ENCODE results near the gene CLDN9. TPM values are rescaled to one million over a fixed set of nuclear protein-coding genes. Genes with fewer than 3 reads are reported as not detected.

Gene CLDN9
- total RNA-seq, 1 experiment from 2014 or later: not detected

DNA sequence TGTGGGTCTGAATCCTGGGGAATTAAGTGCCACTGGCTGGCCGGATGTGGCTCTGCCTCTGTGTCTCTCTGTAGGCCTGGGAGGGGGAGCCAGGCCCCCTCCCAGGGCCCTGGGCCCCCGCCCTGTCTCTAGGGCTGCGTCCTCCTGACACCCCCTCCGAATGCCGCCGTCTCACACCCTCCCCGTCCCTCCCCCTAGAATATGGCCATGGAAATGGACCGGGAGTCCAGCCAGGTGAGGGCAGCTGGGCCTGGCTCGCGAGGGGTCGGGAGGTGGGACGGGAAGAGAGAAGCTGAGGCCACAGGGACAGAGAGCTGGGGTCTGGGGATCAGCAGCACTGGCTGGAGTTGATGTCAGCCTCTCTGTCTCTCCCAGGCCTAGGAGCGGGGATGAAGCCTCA is 16.4 kb upstream of the CLDN9 start:
- no peaks in the 10 kb centered on the region for H3K9me2 ChIP-seq (replicated peaks; ENCODE audit: insufficient read depth, low read length)
- no peak overlapping the region for H3K4me3 ChIP-seq (ENCODE audit: low read length)
- no peak overlapping the region for H3K4me2 ChIP-seq (ENCODE audit: low read depth, low read length, poor library complexity, severe bottlenecking)
- H2AFZ ChIP-seq (ENCODE audit: low read length): no peak overlapping the region
- no peak overlapping the region for H3K27ac ChIP-seq (ENCODE audit: low read length)
- no peaks in the 10 kb centered on the region for H3K4me1 ChIP-seq (ENCODE audit: low read length)
- no peak for DNase-seq
- no peaks in the 10 kb centered on the region for H3K27me3 ChIP-seq (ENCODE audit: low read length)
- no peaks in the 10 kb centered on the region for H3K79me2 ChIP-seq (ENCODE audit: low read length)
- no peaks in the 10 kb centered on the region for H4K20me1 ChIP-seq (ENCODE audit: insufficient read depth, low read depth, low read length)
- H3K9ac ChIP-seq (ENCODE audit: low read length): no peak overlapping the region
- H3K36me3 ChIP-seq (ENCODE audit: insufficient read depth, low read length): no peaks in the 10 kb centered on the region
- H3K9me3 ChIP-seq (ENCODE audit: low read length): no peaks in the 10 kb centered on the region

DNA sequence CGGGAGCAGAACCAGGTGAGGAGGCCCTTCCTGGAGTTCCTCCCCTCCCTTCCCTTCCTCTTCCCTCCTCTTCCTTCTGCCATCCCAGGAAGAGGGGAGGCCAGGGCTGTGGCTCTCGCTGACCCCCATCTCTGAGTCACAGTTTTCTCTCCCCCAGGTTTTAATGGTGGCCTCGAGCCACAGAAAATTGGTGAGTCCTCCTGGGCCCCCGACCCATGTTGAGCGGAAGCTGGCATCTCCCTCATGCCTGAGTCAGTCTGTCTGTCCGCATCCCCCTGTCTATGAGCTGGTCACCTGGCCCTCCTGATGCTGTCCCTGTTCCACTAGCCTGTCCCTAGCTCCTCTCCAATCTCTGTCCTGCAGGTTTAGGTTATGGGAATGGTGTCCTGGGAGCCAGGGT is 12.8 kb upstream of the CLDN9 start:
- Histone ChIP-seq H3K9me3 (ENCODE audit: low read length) (no peaks in the 10 kb centered on the region), H3K36me3 (ENCODE audit: insufficient read depth, low read length) (no peaks in the 10 kb centered on the region), H3K4me1 (ENCODE audit: low read length) (peaks cover 3% of the 10 kb centered on the region), H3K4me3 (ENCODE audit: low read length) (no peak overlapping the region), H4K20me1 (ENCODE audit: insufficient read depth, low read depth, low read length) (no peaks in the 10 kb centered on the region), H3K9me2 (replicated peaks; ENCODE audit: insufficient read depth, low read length) (no peaks in the 10 kb centered on the region), H3K4me2 (ENCODE audit: low read depth, low read length, poor library complexity, severe bottlenecking) (no peak overlapping the region), H3K9ac (ENCODE audit: low read length) (no peak overlapping the region), H2AFZ (ENCODE audit: low read length) (no peak overlapping the region), H3K27me3 (ENCODE audit: low read length) (no peaks in the 10 kb centered on the region), H3K27ac (ENCODE audit: low read length) (no peak overlapping the region), H3K79me2 (ENCODE audit: low read length) (no peaks in the 10 kb centered on the region)
- no peak for DNase-seq

- Histone ChIP-seq H3K4me1 (ENCODE audit: low read length) (peaks cover 3% of the 10 kb centered on the region), H3K9ac (ENCODE audit: low read length) (no peak overlapping the region), H3K27ac (ENCODE audit: low read length) (no peak overlapping the region)
Measured at GRCh38 chr16:3000540-3000939, 12.2 kb upstream of the CLDN9 start.

DNA sequence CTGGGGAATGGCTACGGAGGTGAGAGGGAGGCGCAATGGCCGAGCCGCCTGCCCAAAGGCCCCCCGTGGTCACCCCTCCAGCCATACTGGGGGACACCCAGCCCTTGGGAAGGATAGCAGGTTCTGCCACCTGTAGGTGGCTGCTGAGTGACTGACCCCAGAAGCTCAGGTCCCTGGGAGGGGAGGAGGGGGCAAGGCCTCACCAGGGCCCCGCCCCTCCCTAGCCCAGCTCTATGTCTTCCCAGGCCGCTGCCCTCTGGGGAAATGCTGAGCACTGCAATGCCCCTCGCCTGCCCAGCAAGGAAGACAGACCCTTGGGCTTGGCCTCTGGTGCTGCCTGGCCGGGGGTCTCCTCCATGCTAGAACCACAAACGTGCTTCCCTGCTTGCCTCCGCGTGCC is 11.4 kb upstream of the CLDN9 start:
- no peak overlapping the region for H2AFZ ChIP-seq (ENCODE audit: low read length)
- H3K79me2 ChIP-seq (ENCODE audit: low read length): no peaks in the 10 kb centered on the region
- H3K27me3 ChIP-seq (ENCODE audit: low read length): no peaks in the 10 kb centered on the region
- H3K9me3 ChIP-seq (ENCODE audit: low read length): no peaks in the 10 kb centered on the region
- H3K9me2 ChIP-seq (replicated peaks; ENCODE audit: insufficient read depth, low read length): no peaks in the 10 kb centered on the region
- H3K4me2 ChIP-seq (ENCODE audit: low read depth, low read length, poor library complexity, severe bottlenecking): no peak overlapping the region
- H3K9ac ChIP-seq (ENCODE audit: low read length): no peak overlapping the region
- H3K36me3 ChIP-seq (ENCODE audit: insufficient read depth, low read length): no peaks in the 10 kb centered on the region
- H4K20me1 ChIP-seq (ENCODE audit: insufficient read depth, low read depth, low read length): no peaks in the 10 kb centered on the region
- peaks cover 3% of the 10 kb centered on the region for H3K4me1 ChIP-seq (ENCODE audit: low read length)
- H3K4me3 ChIP-seq (ENCODE audit: low read length): no peak overlapping the region
- no peak overlapping the region for H3K27ac ChIP-seq (ENCODE audit: low read length)
- no peak for DNase-seq

More at GRCh38 chr16:3000540-3000939, 12.2 kb upstream of the CLDN9 start:
- Histone ChIP-seq H3K4me3 (ENCODE audit: low read length) (no peak overlapping the region), H3K9me3 (ENCODE audit: low read length) (no peaks in the 10 kb centered on the region), H3K36me3 (ENCODE audit: insufficient read depth, low read length) (no peaks in the 10 kb centered on the region), H3K27me3 (ENCODE audit: low read length) (no peaks in the 10 kb centered on the region), H4K20me1 (ENCODE audit: insufficient read depth, low read depth, low read length) (no peaks in the 10 kb centered on the region), H3K4me2 (ENCODE audit: low read depth, low read length, poor library complexity, severe bottlenecking) (no peak overlapping the region), H3K79me2 (ENCODE audit: low read length) (no peaks in the 10 kb centered on the region), H3K9me2 (replicated peaks; ENCODE audit: insufficient read depth, low read length) (no peaks in the 10 kb centered on the region), H2AFZ (ENCODE audit: low read length) (no peak overlapping the region)
- DNase-seq: no peak

GRCh38 chr16:3003582-3004270 is 9.0 kb upstream of the CLDN9 start:
- DNase-seq: peak; percentile 100
- H3K4me1 ChIP-seq (ENCODE audit: low read length): peaks cover 3% of the 10 kb centered on the region
- no peaks in the 10 kb centered on the region for H3K9me3 ChIP-seq (ENCODE audit: low read length)
- H3K27me3 ChIP-seq (ENCODE audit: low read length): no peaks in the 10 kb centered on the region
- no peaks in the 10 kb centered on the region for H4K20me1 ChIP-seq (ENCODE audit: insufficient read depth, low read depth, low read length)
- no peaks in the 10 kb centered on the region for H3K9me2 ChIP-seq (replicated peaks; ENCODE audit: insufficient read depth, low read length)
- no peak overlapping the region for H3K9ac ChIP-seq (ENCODE audit: low read length)
- H3K27ac ChIP-seq (ENCODE audit: low read length): no peak overlapping the region
- H2AFZ ChIP-seq (ENCODE audit: low read length): no peak overlapping the region
- no peaks in the 10 kb centered on the region for H3K79me2 ChIP-seq (ENCODE audit: low read length)
- H3K4me2 ChIP-seq (ENCODE audit: low read depth, low read length, poor library complexity, severe bottlenecking): no peak overlapping the region
- no peak overlapping the region for H3K4me3 ChIP-seq (ENCODE audit: low read length)
- H3K36me3 ChIP-seq (ENCODE audit: insufficient read depth, low read length): no peaks in the 10 kb centered on the region

DNA sequence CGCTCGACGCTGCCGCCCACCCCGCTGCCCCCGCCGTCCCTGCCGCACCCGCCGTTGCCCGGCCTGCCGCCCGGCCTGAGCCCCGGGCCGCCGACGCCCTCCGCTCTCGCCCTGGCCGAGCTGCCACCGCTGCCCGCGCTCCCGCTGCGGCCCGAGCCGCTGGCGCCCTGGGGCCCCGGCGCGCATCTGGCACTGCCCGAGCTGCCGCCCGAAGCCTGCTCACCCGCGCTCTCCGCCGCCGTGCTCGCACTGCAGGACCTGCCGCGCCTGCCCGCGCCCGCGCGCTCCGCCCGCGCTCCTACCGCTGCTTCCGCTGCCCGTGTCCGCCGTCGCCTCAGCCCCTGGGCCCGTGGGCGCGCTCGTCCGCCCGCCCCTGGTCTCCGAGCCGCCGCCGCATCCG is 8.4 kb upstream of the CLDN9 start:
- Histone ChIP-seq H3K27me3 (ENCODE audit: low read length) (no peaks in the 10 kb centered on the region), H3K4me3 (ENCODE audit: low read length) (no peak overlapping the region), H3K9ac (ENCODE audit: low read length) (no peak overlapping the region), H2AFZ (ENCODE audit: low read length) (no peak overlapping the region), H3K36me3 (ENCODE audit: insufficient read depth, low read length) (no peaks in the 10 kb centered on the region), H3K9me2 (replicated peaks; ENCODE audit: insufficient read depth, low read length) (no peaks in the 10 kb centered on the region), H3K79me2 (ENCODE audit: low read length) (no peaks in the 10 kb centered on the region), H3K4me2 (ENCODE audit: low read depth, low read length, poor library complexity, severe bottlenecking) (no peak overlapping the region), H3K9me3 (ENCODE audit: low read length) (no peaks in the 10 kb centered on the region), H4K20me1 (ENCODE audit: insufficient read depth, low read depth, low read length) (no peaks in the 10 kb centered on the region), H3K4me1 (ENCODE audit: low read length) (peaks cover 3% of the 10 kb centered on the region), H3K27ac (ENCODE audit: low read length) (no peak overlapping the region)
- DNase-seq: no peak

DNA sequence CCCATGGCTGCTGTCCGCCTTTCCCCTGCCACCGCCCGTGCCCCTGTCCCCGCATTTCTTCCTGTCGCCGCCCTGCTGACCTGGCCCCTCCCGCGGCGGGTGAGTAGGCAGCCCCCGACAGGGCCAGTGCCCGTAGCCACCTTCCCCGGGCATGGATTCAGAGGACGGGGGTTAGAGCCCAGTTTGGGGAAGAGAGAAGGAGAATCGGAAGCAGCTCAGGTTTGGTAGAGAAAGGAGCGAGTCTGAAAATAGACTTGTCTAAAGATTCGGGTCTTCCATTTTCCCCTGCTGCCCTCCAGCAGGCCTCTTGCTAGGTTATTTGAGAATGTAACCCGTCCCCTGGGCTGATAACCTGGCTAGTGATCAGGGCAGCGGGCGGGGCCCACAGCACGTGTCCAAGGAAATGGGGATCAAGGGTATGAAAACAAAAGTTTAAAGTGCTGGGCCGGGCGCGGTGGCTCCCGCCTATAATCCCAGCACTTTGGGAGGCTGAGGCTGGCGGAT is 7.9 kb upstream of the CLDN9 start:
- H3K27me3 ChIP-seq (ENCODE audit: low read length): no peaks in the 10 kb centered on the region
- no peak overlapping the region for H2AFZ ChIP-seq (ENCODE audit: low read length)
- no peak overlapping the region for H3K9ac ChIP-seq (ENCODE audit: low read length)
- DNase-seq: no peak
- H3K36me3 ChIP-seq (ENCODE audit: insufficient read depth, low read length): no peaks in the 10 kb centered on the region
- H3K4me1 ChIP-seq (ENCODE audit: low read length): peaks cover 3% of the 10 kb centered on the region
- no peaks in the 10 kb centered on the region for H3K9me3 ChIP-seq (ENCODE audit: low read length)
- H4K20me1 ChIP-seq (ENCODE audit: insufficient read depth, low read depth, low read length): no peaks in the 10 kb centered on the region
- H3K27ac ChIP-seq (ENCODE audit: low read length): no peak overlapping the region
- H3K4me2 ChIP-seq (ENCODE audit: low read depth, low read length, poor library complexity, severe bottlenecking): peak overlapping the region; percentile 42
- 0 out of 2 replicates have a peak overlapping the region, but pooled peaks have one; percentile 22 for H3K4me3 ChIP-seq (ENCODE audit: low read length)
- H3K79me2 ChIP-seq (ENCODE audit: low read length): no peaks in the 10 kb centered on the region
- no peaks in the 10 kb centered on the region for H3K9me2 ChIP-seq (replicated peaks; ENCODE audit: insufficient read depth, low read length)

GRCh38 chr16:3007059-3007956 is 5.4 kb upstream of the CLDN9 start:
- no peaks in the 10 kb centered on the region for H3K9me3 ChIP-seq (ENCODE audit: low read length)
- no peaks in the 10 kb centered on the region for H4K20me1 ChIP-seq (ENCODE audit: insufficient read depth, low read depth, low read length)
- H3K79me2 ChIP-seq (ENCODE audit: low read length): no peaks in the 10 kb centered on the region
- H2AFZ ChIP-seq (ENCODE audit: low read length): no peak overlapping the region
- H3K9ac ChIP-seq (ENCODE audit: low read length): no peak overlapping the region
- no peak overlapping the region for H3K4me2 ChIP-seq (ENCODE audit: low read depth, low read length, poor library complexity, severe bottlenecking)
- no peaks in the 10 kb centered on the region for H3K27me3 ChIP-seq (ENCODE audit: low read length)
- no peak overlapping the region for H3K27ac ChIP-seq (ENCODE audit: low read length)
- H3K4me1 ChIP-seq (ENCODE audit: low read length): peaks cover 3% of the 10 kb centered on the region
- H3K9me2 ChIP-seq (replicated peaks; ENCODE audit: insufficient read depth, low read length): no peaks in the 10 kb centered on the region
- no peak overlapping the region for H3K4me3 ChIP-seq (ENCODE audit: low read length)
- no peak for DNase-seq
- H3K36me3 ChIP-seq (ENCODE audit: insufficient read depth, low read length): no peaks in the 10 kb centered on the region
